Fibroblast of skin of left quadriceps (primary cell): ENCODE results near the gene PLEKHJ1.
A peak's percentile ranks its signal among the peaks of the same experiment; 100 is the strongest.
"Not testable (repeated sequence)": the region's sequence is repeated elsewhere in the genome, so short reads cannot be mapped to it uniquely, and the experiment has no call there.

ENCODE experiments used
- DNase-seq, 2 experiments: peaks; one replicate each; pipeline ENCODE4 v3.0.0-alpha.2; 2013; ENCODE audit warnings: low read depth in 2 of 2

The PLEKHJ1 gene

GRCh38 chr19:2219726-2220125, 16.4 kb downstream of the PLEKHJ1 start:
- DNase-seq = no peak

GRCh38 chr19:2217591-2217990, 18.5 kb downstream of the PLEKHJ1 start:
- DNase-seq = no peak

GRCh38 chr19:2216361-2217225, 19.5 kb downstream of the PLEKHJ1 start:
- DNase-seq = no peak

- DNase-seq = no peak
Observed at GRCh38 chr19:2215281-2215751, 20.8 kb downstream of the PLEKHJ1 start.

- no peak for DNase-seq
Observed at GRCh38 chr19:2214251-2214650, 21.9 kb downstream of the PLEKHJ1 start.

- DNase-seq = no peak
Observed at GRCh38 chr19:2213799-2214198, 22.3 kb downstream of the PLEKHJ1 start.

- no peak for DNase-seq
Observed at GRCh38 chr19:2212861-2213711, 23.0 kb downstream of the PLEKHJ1 start.

GRCh38 chr19:2210987-2211740, 25.0 kb downstream of the PLEKHJ1 start:
- no peak for DNase-seq

- no peak for DNase-seq
Observed at GRCh38 chr19:2210206-2210605, 25.9 kb downstream of the PLEKHJ1 start.

GRCh38 chr19:2209408-2209807, 26.7 kb downstream of the PLEKHJ1 start:
- DNase-seq = no peak

GRCh38 chr19:2208975-2209374, 27.2 kb downstream of the PLEKHJ1 start:
- no peak for DNase-seq

- peak; percentile 22 to 39 for DNase-seq
Observed at GRCh38 chr19:2207991-2208860, 27.9 kb downstream of the PLEKHJ1 start.

- no peak for DNase-seq
Observed at GRCh38 chr19:2207008-2207407, 29.1 kb downstream of the PLEKHJ1 start.

GRCh38 chr19:2202366-2202765, 33.8 kb downstream of the PLEKHJ1 start:
- DNase-seq = no peak

- no peak for DNase-seq
Observed at GRCh38 chr19:2201473-2202148, 34.5 kb downstream of the PLEKHJ1 start.

GRCh38 chr19:2200624-2201294, 35.4 kb downstream of the PLEKHJ1 start:
- not testable (repeated sequence) for DNase-seq

GRCh38 chr19:2199861-2200623, 36.1 kb downstream of the PLEKHJ1 start:
- no peak for DNase-seq

GRCh38 chr19:2199215-2199614, 36.9 kb downstream of the PLEKHJ1 start:
- DNase-seq = no peak

- no peak for DNase-seq
Observed at GRCh38 chr19:2198317-2198716, 37.8 kb downstream of the PLEKHJ1 start.
